GM12872 (cell line): ENCODE measurements around the gene ZFHX3.

ENCODE experiments used
- CTCF ChIP-seq: IDR thresholded peaks from 3 replicates; pipeline ENCODE4 v1.5.1; 2011; ENCODE audit warnings: low read depth, mild to moderate bottlenecking, low read length, moderate library complexity; ENCODE audit not compliant: insufficient read depth

Gene ZFHX3

DNA sequence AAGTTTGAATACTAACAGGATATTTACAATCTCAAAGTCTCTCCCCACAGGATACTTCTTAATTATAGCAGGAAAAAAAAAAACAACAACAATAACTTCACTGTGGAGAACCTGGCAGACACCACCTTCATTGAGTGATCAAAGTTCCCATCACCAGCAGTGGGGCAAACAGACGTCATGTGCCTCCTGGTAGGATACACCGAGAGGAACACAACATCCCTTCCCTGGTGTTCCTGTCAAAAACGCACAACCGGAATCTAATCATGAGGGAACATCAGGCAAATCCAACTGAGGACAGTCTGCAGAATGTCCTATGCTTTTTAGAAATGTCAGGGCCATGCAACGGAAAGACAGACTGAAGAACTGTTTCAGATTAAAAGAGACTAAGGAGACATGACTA lies 80.0 kb downstream of the ZFHX3 start:
- no peak for TF ChIP-seq CTCF

GRCh38 chr16:72963533-72964315 lies 84.2 kb downstream of the ZFHX3 start:
- TF ChIP-seq CTCF: no peak

DNA sequence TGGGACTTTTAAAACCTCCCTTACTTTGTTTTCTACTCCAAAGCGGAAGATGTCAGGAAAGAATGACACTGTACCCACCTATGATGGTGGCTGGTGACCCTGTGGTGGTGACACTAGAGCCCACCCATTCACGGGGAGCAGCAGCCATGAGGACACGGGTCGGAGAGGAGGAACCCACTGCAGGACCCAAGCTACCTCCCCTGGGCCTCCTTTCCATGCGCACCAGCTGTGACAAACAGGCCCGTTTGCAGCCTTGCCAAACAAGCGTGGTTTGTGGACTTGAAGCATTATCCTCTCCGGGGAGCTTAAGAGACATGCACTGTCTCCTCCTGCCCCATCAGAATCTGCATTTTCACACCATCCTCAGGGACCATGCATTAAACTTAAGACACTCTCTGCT lies 85.6 kb downstream of the ZFHX3 start:
- no peak for TF ChIP-seq CTCF

- no peak for TF ChIP-seq CTCF
Observed at GRCh38 chr16:72961863-72962262, 86.1 kb downstream of the ZFHX3 start.

DNA sequence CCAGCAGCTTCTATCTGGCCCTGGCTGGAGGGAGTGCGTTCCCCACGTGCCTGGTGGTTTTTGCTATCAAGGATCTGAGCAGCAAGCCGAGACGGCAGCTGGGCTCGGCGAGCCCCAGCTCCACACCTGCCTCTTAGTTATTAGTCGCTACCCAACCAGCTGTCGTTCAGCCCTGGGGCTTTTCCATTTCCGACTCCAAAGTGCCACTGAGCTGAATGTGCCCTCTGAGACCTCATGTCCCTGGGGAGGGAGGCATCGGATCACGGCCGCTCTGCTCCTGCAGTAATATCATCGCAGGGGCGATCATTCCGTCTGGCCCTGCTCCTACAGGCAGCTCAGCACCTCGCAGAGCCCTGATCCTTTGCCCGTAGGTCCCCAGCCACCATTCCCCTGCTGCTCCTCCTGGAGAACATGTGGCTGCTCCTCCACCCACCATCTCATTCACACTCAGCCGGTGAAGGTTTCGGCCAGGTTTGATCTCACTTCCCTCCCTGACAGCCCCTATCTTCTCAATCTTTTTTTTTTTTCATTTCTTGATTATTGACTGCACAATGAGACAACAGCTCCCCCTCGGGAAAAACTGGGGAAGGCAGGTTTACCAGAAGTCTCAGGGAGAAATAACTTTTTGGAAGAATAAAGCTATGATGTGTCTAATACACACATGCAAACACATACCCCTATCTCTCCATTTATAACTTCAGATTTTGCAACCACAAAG lies 86.7 kb downstream of the ZFHX3 start:
- TF ChIP-seq CTCF: no peak

- no peak for TF ChIP-seq CTCF
Observed at GRCh38 chr16:72960101-72960500, 87.8 kb downstream of the ZFHX3 start.

DNA sequence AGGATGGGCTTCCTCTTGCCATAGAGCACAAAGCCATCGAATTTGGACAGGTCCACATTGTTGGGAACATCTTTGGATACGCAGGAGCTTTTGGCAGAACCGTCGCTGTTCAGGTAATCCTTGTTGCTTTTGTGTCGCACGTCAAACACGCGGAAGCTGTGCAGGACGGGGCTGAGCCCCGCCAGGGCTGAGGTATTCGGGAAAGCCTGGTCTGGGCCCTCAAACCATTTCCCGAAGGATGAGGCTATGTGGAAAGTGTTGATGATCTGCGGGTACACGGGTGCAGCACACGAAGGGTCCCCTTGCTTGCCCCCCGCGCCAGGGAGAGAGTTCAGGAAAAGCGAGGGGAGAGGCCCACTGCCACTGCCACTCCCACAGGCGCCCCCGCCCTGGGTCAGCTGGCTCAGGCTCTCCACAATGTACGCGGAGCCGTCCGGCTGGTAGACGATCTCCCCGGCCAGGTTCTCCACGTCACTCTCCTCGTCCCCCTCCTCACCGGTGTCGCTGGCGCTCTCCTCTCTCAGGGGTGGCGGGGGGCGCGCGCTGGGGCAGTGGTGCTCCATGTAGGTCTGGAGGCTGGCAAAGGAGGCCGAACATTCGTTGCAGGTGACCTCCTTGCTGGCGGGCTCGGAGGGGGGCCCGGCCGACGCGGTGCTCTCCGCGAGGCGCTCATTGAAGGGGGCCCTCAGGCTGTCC lies 88.5 kb downstream of the ZFHX3 start:
- no peak for TF ChIP-seq CTCF
